ENCODE results near the gene ARID3A.

ARID3A gene

DNA sequence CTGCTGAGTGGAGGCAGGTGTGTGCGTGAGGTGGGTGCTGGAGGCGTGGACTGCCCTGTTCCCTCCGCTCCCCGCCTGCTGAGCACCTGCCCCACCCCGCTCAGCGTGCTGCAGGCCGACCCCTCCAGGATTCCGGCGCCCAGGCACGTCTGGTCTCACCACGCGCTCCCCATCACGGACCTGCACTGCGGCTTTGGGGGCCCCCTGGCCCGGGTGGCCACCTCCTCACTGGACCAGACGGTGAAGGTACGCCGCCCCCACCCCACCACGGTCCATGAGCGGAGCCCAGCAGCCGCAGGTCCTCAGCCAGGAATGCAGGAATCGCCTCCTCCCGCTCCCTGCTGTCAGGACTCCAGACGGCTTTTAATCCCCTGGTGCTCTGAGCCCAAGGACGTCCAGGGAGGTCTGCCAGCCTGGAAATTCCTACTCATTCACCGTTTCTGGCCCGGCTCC, 64.3 kb downstream of the ARID3A start:
- DNase-seq: no peak

GRCh38 chr19:990746-991145, 64.9 kb downstream of the ARID3A start:
- no peak for DNase-seq

GRCh38 chr19:991174-991931, 65.5 kb downstream of the ARID3A start:
- peak; percentile 19 for DNase-seq

DNA sequence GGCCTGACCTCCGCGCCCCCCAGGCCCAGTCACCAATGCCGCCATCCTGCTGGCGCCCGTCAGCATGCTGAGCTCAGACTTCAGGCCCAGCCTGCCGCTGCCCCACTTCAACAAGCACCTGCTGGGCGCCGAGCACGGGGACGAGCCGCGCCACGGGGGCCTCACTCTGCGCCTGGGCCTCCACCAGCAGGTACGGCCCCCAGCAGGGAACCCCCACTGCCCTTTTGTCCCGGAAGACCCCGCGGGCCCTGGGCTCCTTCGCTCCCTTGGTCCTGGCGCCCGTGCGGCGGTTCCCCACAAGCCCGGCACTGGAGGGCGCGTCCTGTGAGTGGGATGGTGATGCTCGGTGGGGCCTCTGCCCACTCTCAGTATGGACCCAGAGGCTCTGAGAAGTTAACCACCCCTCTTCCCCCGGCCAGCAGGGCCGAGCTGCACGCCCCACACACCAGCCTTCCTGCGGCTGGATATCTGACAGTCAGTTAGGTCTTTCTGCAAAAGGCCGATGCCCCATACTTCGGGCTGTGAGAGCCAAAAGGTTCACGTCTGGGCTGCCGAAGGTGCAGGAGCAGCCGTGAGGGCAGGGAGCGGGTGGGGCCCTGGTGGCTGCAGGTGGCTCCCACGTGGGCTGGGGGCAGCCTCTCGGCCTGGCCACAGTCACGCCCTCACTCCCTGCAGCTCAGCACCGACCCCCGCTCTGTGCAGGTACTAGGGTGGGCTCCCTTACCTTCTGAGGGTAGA, 66.3 kb downstream of the ARID3A start:
- no peak for DNase-seq

DNA sequence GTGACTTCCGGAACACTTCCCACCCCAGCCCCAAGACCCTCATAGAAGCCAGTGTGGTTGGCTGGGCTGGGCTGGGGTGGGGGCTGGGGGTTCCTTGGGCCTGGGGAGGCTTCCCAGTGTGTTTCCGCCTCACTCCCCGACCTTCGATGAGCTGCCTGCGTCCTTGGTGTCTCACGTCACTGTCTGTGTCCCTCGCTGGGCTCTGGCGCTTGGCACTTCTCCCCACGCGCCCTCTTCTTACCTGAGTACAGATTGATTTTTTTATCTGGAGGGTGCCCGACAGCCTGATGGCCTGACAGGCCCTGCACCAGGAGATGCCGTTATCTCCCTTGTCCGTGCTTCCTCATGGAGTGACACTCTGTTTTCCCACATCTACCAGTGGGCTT, 66.8 kb downstream of the ARID3A start:
- DNase-seq: no peak

GRCh38 chr19:993361-993830, 67.6 kb downstream of the ARID3A start:
- no peak for DNase-seq

DNA sequence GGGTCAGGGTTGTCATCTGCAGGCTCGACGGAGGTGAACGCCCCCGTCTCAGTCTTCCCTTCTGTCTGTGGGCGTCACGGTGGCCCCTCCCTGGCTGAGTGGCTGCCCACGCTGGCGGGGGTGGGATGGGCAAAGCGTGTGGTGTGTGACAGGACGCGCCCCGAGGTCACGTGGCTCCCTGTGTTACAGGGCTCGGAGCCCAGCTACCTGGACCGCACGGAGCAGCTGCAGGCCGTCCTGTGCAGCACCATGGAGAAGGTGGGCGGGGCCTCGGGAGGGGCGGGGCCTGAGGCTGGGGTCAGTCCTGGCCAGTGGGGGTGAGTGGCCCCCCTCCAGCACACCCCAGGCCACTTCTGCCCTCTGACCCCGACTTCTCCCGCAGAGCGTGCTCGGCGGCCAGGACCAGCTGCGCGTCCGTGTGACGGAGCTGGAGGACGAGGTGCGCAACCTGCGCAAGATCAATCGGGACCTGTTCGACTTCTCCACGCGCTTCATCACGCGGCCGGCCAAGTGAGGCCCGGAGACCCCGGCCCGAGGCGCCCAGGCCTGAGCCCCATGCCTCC, 68.1 kb downstream of the ARID3A start:
- DNase-seq: no peak

DNA sequence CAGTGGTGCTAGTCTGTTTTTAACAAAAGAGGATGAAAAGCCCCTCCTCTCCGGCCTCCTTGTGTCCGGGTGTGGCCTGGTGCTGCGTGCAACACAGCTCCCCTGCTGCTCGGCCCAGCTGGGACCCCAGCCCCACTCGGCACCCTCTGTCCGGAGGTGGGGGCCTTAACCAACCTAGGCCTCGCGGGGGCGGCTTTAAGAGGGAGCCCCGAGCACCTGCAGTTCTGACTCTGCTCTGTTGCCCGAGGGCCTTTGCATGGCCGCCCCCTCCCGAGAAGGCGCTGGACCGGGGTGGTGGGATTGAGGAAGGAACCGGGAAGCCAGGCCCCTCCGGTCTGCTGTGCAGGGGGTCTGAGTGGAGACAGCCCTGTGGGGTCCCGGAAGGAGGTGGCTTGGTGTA, 68.7 kb downstream of the ARID3A start:
- DNase-seq: no peak

DNA sequence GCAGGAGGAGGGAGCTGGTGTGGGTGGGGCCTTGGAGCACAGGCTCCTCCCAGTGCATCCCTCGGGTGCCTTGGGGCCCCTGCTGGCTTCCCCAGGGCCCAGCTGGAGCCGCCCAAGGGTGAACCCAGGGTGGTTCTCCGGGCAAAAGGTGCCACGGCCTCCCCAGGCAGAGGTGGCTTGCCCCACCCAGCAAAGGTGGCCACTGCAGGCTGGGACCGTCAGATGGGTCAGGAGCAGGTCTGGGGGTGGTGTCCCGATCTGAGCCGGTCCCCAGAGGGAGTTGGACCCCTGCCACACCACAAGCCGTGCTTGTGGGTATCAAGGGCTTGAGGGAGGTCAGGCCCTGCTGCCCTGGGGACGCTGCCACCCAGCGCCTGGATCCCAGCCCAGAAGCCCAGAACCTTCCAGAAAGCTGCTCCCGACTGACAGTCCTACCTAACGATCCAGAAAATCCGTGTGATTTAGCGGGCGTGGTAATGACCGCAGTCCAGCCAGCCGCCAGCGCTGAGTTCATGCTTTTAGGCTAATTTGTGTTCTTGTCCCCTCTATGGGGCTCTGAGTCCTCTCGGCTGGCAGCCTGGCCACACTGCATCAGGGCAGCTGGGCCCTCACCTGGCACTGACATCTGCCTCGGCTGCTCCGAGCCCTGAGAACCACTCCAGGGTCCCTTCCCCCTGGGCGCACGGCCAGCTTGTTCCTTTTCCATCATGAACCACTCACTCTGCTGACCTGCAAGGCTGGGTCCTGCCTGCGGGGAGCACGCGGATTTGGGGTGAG, 69.4 kb downstream of the ARID3A start:
- DNase-seq: no peak

DNA sequence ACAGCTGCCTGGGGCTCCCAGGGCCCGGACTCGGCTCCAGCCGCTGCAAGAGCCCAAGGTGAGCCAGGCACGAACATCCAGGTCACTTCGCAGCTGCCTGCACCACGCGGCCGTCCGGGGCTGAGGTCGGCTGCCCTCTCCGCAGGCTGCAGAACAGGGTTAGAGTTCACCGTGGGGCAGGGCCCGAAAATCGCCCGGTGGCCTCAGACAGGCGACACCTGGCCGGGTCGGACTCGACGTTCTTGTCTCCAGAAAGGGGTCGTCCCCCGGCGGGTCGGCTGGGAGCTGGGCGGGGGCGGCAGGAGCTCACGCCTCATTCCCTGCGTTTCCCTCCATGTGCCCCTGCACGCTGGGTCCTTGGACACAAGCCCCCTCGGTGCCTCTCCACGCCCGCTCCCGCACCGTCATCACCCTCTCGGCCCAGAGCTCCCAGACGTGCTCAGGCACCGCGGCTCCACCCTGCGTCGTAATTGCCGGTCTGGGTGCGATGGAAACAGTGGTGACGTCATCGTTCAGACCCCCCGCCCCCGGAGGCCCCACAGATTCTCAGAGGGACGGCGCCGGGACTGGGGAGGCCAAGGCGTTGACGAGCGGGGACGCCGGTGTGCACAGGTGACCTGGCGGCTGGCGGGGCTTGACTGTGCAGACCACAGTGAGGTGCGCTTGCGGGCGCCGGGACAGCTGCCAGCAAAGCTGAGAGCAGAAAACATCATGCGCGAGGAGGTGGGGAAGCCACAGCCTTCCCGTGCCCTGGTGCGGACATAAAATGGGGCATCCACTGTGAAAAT, 70.4 kb downstream of the ARID3A start:
- peak; percentile 78 for DNase-seq

DNA sequence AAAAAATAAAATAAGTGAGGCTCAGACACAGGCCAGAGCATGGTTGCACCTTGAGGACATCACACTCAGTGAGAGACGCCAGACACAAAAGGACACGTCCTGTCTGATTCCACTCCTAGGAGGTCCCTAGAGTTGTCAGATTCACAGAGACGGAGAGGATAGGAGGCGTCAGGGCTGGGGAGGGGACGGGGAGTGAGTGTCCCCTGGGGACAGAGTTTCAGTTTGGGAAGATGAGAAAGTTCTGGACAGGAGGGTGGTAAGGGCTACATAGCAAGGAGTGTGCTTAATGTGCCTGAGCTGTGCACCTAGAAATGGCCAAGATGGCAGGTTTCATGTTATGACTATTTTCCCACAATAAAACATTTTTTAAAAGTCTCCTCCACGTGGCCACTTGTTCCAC, 72.2 kb downstream of the ARID3A start:
- no peak for DNase-seq

GRCh38 chr19:999379-999719, 73.5 kb downstream of the ARID3A start:
- DNase-seq: no peak

- peak; percentile 74 for DNase-seq
Measured at GRCh38 chr19:1000095-1000494, 74.3 kb downstream of the ARID3A start, which contains the start of gene GRIN3B. GRIN3B (plus strand) TSS chr19:1000419; CDS start chr19:1000438, 19 bp downstream.

GRCh38 chr19:1000591-1001537, 75.0 kb downstream of the ARID3A start:
- no peak for DNase-seq

- DNase-seq: peak; percentile 80
Measured at GRCh38 chr19:1001538-1002166, 75.8 kb downstream of the ARID3A start.

DNA sequence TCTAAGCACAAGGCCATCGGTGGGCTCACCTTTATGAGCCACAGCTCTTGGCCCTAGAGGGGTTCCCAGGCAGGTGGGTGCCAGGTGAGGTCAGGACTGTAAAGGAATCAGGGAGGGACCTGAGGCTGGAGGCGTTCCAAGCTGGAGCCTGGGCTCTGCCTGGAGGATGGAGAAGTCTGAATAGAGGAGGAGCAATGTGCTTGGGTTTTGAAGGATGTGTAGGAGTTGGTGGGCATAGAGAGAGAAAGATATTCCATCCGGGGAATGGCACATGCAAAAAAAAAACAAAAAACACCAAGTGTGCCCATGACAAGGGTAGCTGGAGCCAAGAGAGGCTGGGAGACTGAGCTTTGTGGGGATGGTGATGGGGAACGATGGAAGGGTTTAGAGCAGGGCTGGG, 76.8 kb downstream of the ARID3A start:
- DNase-seq: no peak

DNA sequence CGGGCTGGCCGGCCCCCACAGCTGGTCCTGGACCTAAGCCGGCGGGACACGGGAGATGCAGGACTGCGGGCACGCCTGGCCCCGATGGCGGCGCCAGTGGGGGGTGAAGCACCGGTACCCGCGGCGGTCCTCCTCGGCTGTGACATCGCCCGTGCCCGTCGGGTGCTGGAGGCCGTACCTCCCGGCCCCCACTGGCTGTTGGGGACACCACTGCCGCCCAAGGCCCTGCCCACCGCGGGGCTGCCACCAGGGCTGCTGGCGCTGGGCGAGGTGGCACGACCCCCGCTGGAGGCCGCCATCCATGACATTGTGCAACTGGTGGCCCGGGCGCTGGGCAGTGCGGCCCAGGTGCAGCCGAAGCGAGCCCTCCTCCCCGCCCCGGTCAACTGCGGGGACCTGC, 77.4 kb downstream of the ARID3A start:
- DNase-seq: no peak

DNA sequence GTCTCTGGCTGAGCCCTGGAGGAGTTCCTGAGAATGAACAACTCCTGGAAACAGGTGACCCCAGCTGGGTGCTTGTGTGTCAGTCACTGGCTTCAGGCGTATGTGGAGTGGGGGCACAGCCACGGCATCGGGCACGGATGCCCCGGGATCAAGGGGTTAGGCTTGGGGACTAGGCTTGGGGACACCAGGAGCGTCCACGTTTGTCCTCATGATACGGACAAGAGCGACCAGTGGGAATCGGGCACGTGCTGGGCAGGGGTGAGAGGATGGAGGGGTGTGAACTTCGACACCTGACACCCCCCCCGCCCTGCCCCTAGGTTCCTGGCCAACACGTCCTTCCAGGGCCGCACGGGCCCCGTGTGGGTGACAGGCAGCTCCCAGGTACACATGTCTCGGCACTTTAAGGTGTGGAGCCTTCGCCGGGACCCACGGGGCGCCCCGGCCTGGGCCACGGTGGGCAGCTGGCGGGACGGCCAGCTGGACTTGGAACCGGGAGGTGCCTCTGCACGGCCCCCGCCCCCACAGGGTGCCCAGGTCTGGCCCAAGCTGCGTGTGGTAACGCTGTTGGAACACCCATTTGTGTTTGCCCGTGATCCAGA, 78.5 kb downstream of the ARID3A start:
- no peak for DNase-seq

DNA sequence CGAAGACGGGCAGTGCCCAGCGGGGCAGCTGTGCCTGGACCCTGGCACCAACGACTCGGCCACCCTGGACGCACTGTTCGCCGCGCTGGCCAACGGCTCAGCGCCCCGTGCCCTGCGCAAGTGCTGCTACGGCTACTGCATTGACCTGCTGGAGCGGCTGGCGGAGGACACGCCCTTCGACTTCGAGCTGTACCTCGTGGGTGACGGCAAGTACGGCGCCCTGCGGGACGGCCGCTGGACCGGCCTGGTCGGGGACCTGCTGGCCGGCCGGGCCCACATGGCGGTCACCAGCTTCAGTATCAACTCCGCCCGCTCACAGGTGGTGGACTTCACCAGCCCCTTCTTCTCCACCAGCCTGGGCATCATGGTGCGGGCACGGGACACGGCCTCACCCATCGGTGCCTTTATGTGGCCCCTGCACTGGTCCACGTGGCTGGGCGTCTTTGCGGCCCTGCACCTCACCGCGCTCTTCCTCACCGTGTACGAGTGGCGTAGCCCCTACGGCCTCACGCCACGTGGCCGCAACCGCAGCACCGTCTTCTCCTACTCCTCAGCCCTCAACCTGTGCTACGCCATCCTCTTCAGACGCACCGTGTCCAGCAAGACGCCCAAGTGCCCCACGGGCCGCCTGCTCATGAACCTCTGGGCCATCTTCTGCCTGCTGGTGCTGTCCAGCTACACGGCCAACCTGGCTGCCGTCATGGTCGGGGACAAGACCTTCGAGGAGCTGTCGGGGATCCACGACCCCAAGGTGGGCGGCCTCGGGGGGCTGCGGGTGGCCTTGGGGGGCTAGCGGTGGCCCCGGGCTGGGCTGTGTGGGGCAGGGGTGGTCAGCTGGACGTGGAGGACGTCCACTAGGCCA, 79.2 kb downstream of the ARID3A start:
- no peak for DNase-seq

Measured in CD4-positive, alpha-beta T cell treated with Interleukin-17A for 4 hours (primary cell).